ENCODE results near the gene SCAMP5.
A peak's percentile ranks its signal among the peaks of the same experiment; 100 is the strongest.

DNA sequence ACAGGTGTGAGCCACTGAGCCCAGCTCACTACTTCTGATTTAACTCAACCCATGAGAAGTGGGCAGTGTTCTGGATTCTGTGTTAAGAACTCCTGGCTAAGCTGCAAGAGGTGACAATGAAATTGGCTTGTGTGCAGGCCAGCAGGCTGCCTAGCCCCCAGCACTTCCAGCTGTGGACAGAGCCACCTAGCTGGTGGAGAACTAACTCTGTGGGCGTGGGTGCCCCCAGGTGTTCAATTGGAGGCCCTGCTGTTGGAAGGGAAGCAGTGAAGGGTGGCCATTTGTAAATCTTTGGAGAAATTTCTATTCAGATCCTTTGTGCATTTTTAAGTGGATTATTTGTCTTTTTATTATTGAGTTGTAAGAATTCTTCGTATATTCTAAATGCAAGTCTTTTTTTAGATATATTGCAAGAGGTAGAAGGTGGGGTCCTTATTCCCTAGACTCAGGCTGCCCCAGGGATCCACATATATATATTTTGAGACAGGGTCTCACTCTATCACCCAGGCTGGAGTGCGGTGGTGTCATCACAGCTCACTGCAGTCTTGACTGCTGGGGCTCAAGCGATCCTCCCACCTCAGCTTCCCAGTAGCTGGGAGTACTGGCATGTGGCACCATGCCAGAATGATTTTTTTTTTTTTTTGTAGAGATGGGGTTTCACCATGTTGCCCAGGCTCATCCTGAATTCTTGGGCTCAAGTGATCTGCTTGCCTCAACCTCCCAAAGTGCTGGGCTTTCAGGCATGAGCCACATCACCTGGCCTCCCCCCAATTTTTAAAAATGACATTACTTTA lies 7.2 kb upstream of the SCAMP5 start:
- TF ChIP-seq FOS (IDR thresholded peaks at IDR 0.05; ENCODE audit: low read depth, low read length): no peak
- TF ChIP-seq, protein P1, sequence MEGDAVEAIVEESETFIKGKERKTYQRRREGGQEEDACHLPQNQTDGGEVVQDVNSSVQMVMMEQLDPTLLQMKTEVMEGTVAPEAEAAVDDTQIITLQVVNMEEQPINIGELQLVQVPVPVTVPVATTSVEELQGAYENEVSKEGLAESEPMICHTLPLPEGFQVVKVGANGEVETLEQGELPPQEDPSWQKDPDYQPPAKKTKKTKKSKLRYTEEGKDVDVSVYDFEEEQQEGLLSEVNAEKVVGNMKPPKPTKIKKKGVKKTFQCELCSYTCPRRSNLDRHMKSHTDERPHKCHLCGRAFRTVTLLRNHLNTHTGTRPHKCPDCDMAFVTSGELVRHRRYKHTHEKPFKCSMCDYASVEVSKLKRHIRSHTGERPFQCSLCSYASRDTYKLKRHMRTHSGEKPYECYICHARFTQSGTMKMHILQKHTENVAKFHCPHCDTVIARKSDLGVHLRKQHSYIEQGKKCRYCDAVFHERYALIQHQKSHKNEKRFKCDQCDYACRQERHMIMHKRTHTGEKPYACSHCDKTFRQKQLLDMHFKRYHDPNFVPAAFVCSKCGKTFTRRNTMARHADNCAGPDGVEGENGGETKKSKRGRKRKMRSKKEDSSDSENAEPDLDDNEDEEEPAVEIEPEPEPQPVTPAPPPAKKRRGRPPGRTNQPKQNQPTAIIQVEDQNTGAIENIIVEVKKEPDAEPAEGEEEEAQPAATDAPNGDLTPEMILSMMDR (conservative IDR thresholded peaks at IDR 0.05; ENCODE audit: low read depth, low read length): peak; percentile 33
- TF ChIP-seq, protein P2, sequence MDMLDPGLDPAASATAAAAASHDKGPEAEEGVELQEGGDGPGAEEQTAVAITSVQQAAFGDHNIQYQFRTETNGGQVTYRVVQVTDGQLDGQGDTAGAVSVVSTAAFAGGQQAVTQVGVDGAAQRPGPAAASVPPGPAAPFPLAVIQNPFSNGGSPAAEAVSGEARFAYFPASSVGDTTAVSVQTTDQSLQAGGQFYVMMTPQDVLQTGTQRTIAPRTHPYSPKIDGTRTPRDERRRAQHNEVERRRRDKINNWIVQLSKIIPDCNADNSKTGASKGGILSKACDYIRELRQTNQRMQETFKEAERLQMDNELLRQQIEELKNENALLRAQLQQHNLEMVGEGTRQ (IDR thresholded peaks at IDR 0.05; ENCODE audit: low read depth, low read length): no peak
- no peak for TF ChIP-seq POLR2A (IDR thresholded peaks at IDR 0.05; ENCODE audit: low read depth, low read length)
- TF ChIP-seq MXI1 (IDR thresholded peaks at IDR 0.05; ENCODE audit: borderline replicate concordance, low read depth, low read length): no peak
- TF ChIP-seq, protein P3, sequence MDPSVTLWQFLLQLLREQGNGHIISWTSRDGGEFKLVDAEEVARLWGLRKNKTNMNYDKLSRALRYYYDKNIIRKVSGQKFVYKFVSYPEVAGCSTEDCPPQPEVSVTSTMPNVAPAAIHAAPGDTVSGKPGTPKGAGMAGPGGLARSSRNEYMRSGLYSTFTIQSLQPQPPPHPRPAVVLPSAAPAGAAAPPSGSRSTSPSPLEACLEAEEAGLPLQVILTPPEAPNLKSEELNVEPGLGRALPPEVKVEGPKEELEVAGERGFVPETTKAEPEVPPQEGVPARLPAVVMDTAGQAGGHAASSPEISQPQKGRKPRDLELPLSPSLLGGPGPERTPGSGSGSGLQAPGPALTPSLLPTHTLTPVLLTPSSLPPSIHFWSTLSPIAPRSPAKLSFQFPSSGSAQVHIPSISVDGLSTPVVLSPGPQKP (IDR thresholded peaks at IDR 0.05; ENCODE audit: borderline replicate concordance, low read depth, low read length): no peak
- no peak for TF ChIP-seq RFX5 (IDR thresholded peaks at IDR 0.05; ENCODE audit: low read depth, low read length)
- TF ChIP-seq CHD1 (IDR thresholded peaks at IDR 0.05; ENCODE audit: low read depth, low read length): no peak
- no peak for TF ChIP-seq MAFK (IDR thresholded peaks at IDR 0.05; ENCODE audit: low read depth, low read length)
- peak; percentile 36 for TF ChIP-seq RAD21 (IDR thresholded peaks at IDR 0.05; ENCODE audit: low read length)
